ENCODE measurements around the gene CEP128. TPM values are rescaled to one million over a fixed set of nuclear protein-coding genes. Genes with fewer than 3 reads are reported as not detected.

Gene CEP128
- polyA plus RNA-seq, 1 of the 3 experiments (the other 2 are of a cell fraction), result 1.2 TPM

DNA sequence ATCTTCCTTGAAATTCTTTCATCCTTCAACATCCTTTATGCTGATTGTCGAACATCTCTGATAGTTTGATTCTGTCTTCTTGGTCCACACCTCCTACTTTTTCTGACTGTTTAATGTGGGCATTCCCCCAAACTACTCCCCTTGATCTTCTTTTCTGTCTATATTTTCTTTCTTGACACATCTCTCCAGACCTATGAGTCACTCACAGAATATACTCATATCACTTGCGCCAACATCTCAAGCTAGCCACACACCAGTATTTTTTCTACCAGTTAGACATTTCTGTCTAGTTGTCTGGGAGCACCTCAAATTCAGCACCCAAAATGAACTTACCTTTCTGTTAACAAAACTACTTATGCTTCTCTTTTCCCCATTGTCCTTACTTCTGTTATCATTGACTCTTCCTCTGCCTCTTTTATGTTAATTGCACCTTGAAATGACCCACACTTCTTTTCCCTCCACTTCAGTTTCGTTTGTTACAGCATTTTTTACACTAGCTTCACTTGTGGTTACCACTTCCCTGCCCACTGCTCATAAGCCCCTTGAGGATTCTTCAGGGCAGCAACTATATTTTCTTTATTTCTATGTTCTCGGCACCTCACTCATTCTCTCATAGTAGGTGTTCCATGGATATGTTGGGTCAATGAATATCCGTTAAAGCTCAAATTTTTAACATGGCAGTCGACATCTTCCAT lies 47.3 kb upstream of the CEP128 start:
- TF ChIP-seq JUND (IDR thresholded peaks at IDR 0.05), result no peak
- no peak for TF ChIP-seq FOXM1 (IDR thresholded peaks at IDR 0.05; ENCODE audit: low read depth)
- no peak for TF ChIP-seq GATA2 (CRISPR knock-in tag; IDR thresholded peaks at IDR 0.05)
- TF ChIP-seq RFX5 (IDR thresholded peaks at IDR 0.05; ENCODE audit: low read length), result no peak
- TF ChIP-seq YY1 (IDR thresholded peaks at IDR 0.05; ENCODE audit: low read depth), result no peak
- TF ChIP-seq, protein P1, sequence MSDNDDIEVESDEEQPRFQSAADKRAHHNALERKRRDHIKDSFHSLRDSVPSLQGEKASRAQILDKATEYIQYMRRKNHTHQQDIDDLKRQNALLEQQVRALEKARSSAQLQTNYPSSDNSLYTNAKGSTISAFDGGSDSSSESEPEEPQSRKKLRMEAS (IDR thresholded peaks at IDR 0.05; ENCODE audit: low read depth), result no peak
- TF ChIP-seq, protein P2, sequence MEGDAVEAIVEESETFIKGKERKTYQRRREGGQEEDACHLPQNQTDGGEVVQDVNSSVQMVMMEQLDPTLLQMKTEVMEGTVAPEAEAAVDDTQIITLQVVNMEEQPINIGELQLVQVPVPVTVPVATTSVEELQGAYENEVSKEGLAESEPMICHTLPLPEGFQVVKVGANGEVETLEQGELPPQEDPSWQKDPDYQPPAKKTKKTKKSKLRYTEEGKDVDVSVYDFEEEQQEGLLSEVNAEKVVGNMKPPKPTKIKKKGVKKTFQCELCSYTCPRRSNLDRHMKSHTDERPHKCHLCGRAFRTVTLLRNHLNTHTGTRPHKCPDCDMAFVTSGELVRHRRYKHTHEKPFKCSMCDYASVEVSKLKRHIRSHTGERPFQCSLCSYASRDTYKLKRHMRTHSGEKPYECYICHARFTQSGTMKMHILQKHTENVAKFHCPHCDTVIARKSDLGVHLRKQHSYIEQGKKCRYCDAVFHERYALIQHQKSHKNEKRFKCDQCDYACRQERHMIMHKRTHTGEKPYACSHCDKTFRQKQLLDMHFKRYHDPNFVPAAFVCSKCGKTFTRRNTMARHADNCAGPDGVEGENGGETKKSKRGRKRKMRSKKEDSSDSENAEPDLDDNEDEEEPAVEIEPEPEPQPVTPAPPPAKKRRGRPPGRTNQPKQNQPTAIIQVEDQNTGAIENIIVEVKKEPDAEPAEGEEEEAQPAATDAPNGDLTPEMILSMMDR (IDR thresholded peaks at IDR 0.05), result no peak
- no peak for TF ChIP-seq FOXJ3 (CRISPR knock-in tag; IDR thresholded peaks at IDR 0.05)
- no peak for TF ChIP-seq POLR2AphosphoS5 (IDR thresholded peaks at IDR 0.05; ENCODE audit: low read depth, low read length)
- TF ChIP-seq, protein P3, sequence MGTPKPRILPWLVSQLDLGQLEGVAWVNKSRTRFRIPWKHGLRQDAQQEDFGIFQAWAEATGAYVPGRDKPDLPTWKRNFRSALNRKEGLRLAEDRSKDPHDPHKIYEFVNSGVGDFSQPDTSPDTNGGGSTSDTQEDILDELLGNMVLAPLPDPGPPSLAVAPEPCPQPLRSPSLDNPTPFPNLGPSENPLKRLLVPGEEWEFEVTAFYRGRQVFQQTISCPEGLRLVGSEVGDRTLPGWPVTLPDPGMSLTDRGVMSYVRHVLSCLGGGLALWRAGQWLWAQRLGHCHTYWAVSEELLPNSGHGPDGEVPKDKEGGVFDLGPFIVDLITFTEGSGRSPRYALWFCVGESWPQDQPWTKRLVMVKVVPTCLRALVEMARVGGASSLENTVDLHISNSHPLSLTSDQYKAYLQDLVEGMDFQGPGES (IDR thresholded peaks at IDR 0.05; ENCODE audit: low read depth, low read length), result no peak
- no peak for TF ChIP-seq RCOR1 (IDR thresholded peaks at IDR 0.05; ENCODE audit: low read length)
- TF ChIP-seq SMC3 (IDR thresholded peaks at IDR 0.05; ENCODE audit: low read depth, low read length), result no peak
- no peak for TF ChIP-seq NRF1 (IDR thresholded peaks at IDR 0.05; ENCODE audit: low read depth, low read length)
- TF ChIP-seq, protein P4, sequence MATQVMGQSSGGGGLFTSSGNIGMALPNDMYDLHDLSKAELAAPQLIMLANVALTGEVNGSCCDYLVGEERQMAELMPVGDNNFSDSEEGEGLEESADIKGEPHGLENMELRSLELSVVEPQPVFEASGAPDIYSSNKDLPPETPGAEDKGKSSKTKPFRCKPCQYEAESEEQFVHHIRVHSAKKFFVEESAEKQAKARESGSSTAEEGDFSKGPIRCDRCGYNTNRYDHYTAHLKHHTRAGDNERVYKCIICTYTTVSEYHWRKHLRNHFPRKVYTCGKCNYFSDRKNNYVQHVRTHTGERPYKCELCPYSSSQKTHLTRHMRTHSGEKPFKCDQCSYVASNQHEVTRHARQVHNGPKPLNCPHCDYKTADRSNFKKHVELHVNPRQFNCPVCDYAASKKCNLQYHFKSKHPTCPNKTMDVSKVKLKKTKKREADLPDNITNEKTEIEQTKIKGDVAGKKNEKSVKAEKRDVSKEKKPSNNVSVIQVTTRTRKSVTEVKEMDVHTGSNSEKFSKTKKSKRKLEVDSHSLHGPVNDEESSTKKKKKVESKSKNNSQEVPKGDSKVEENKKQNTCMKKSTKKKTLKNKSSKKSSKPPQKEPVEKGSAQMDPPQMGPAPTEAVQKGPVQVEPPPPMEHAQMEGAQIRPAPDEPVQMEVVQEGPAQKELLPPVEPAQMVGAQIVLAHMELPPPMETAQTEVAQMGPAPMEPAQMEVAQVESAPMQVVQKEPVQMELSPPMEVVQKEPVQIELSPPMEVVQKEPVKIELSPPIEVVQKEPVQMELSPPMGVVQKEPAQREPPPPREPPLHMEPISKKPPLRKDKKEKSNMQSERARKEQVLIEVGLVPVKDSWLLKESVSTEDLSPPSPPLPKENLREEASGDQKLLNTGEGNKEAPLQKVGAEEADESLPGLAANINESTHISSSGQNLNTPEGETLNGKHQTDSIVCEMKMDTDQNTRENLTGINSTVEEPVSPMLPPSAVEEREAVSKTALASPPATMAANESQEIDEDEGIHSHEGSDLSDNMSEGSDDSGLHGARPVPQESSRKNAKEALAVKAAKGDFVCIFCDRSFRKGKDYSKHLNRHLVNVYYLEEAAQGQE (IDR thresholded peaks at IDR 0.05; ENCODE audit: low read depth, low read length), result no peak
- TF ChIP-seq RXRA (IDR thresholded peaks at IDR 0.05; ENCODE audit: borderline replicate concordance, low read depth), result no peak
- no peak for TF ChIP-seq EP300 (IDR thresholded peaks at IDR 0.05; ENCODE audit: borderline replicate concordance in 1 of 2, low read depth in 1 of 2, low read length in 1 of 2)
- ChIA-PET POLR2A (no interaction called here), CTCF (interaction anchor here (0.7 to 3.2 kb wide), 8 partner anchors 9 to 933 kb away, joined by 3 to 15 read pairs (median 6); partner anchors contain the start of gene TSHR)
- Histone ChIP-seq H3K4me1 (ENCODE audit: control insufficient read depth in 1 of 2, insufficient read depth in 2 of 2, low read depth in 1 of 2, low read length in 1 of 2) (no peaks in the 10 kb centered on the region; a peak in 1 of 4 replicates), H3F3A (replicated peaks; ENCODE audit: insufficient read depth) (no peaks in the 10 kb centered on the region), H4K20me1 (ENCODE audit: insufficient read depth) (no peaks in the 10 kb centered on the region), H3K9me2 (no peaks in the 10 kb centered on the region), H3K4me3 (ENCODE audit: low read depth in 2 of 2, low read length in 1 of 2) (no peak overlapping the region), H2AFZ (ENCODE audit: low read depth) (peak overlapping the region; percentile 9; the same call in 1 of the 2 replicates), H3K9ac (no peak overlapping the region), H3K36me3 (replicated peaks in 1 of 2; ENCODE audit: control insufficient read depth in 1 of 2, insufficient read depth in 2 of 2, low read length in 1 of 2) (no peaks in the 10 kb centered on the region), H3K27ac (ENCODE audit: low read depth in 2 of 2, low read length in 1 of 2) (no peak overlapping the region), H3K9me3 (no peaks in the 10 kb centered on the region), H3K27me3 (ENCODE audit: insufficient read depth) (peaks cover 13% of the 10 kb centered on the region; the same call in 1 of the 2 replicates), H3K4me2 (no peak overlapping the region), H3K79me2 (ENCODE audit: insufficient read depth) (no peaks in the 10 kb centered on the region)
- no peak for DNase-seq
- WGBS (ENCODE audit: low lambda C conversion rate), result 57% methylated on average over 6 of the region's 6 CpGs

Measured in SK-N-SH (cell line).